NT2/D1 (cell line): ENCODE results near the gene LMAN1.

Experiments used
- YY1 ChIP-seq: IDR thresholded peaks from 2 replicates; pipeline ENCODE4 v1.6.1; 2011; ENCODE audit not compliant: insufficient read length, insufficient read depth
- ZNF274 ChIP-seq: IDR thresholded peaks from 2 replicates; pipeline ENCODE4 v1.6.1; 2011; ENCODE audit warnings: mild to moderate bottlenecking, low read depth, low read length

- TF ChIP-seq YY1 (no peak), ZNF274 (no peak)
These were observed 41.3 kb upstream of the LMAN1 start for GRCh38 chr18:59400407-59400806.
